A549 (cell line): Measurements from ENCODE around the gene SNX14.

Source experiments
- CTCF ChIP-seq: fragments of >200 bp; sonication (Bioruptor Twin); formaldehyde crosslinking; IDR thresholded peaks from 3 replicates; pipeline ENCODE4 v1.5.1; 2016
- HOXB5 ChIP-seq: fragments of 250-450 bp; sonication (Bioruptor Pico); IDR thresholded peaks from 2 replicates; pipeline ENCODE4 v1.5.0; 2020; ENCODE audit warnings: mild to moderate bottlenecking, moderate library complexity
- MYC ChIP-seq: IDR thresholded peaks from 2 replicates; pipeline ENCODE4 v1.6.1; 2012; ENCODE audit warnings: mild to moderate bottlenecking, inconsistent platforms, low read length, improper control_type of control experiment, borderline replicate concordance
- POLR2A ChIP-seq: IDR thresholded peaks from 2 replicates; pipeline ENCODE4 v1.6.1; 2012; ENCODE audit warnings: mild to moderate bottlenecking, low read length
- SMC3 ChIP-seq: fragments of >200 bp; sonication (Bioruptor Twin); formaldehyde crosslinking; IDR thresholded peaks from 3 replicates; pipeline ENCODE4 v1.6.1; 2018; ENCODE audit warnings: inconsistent platforms

- TF ChIP-seq POLR2A (no peak), HOXB5 (CRISPR knock-in tag) (no peak), CTCF (no peak), SMC3 (no peak), MYC (no peak)
Observed at GRCh38 chr6:85460154-85460920, 133.3 kb downstream of the SNX14 start.
